Stimulated activated CD8-positive, alpha-beta memory T cell treated with anti-CD3 and anti-CD28 coated beads, Interleukin-7, amount 100 ng/mL, for 1 hour (primary cell): ENCODE results near the gene OR51F1.
"Not testable (repeated sequence)": the region's sequence is repeated elsewhere in the genome, so short reads cannot be mapped to it uniquely, and the experiment has no call there.

ENCODE experiments used
- DNase-seq, 2 donors: peaks; one replicate each; pipeline ENCODE4 v3.0.0-alpha.2; 2020; ENCODE audit warnings: low read depth in 2 of 2

The OR51F1 gene

GRCh38 chr11:4769838-4770237 lies at the start of gene OR51F1:
Gene OR51F1, minus strand, starts transcription at chr11:4769938. Its CDS starts 0 bp downstream, at chr11:4769938.
- no peak for DNase-seq

- no peak for DNase-seq
Measured at GRCh38 chr11:4809246-4809645, 39.5 kb upstream of the OR51F1 start.

GRCh38 chr11:4808476-4808875 lies 38.7 kb upstream of the OR51F1 start:
- DNase-seq: no peak

- no peak for DNase-seq
Measured at GRCh38 chr11:4804280-4804679, 34.5 kb upstream of the OR51F1 start, which contains the start of gene OR52R1. Gene OR52R1, minus strand, starts transcription at chr11:4804380. Its CDS starts 0 bp downstream, at chr11:4804380.

- DNase-seq: not testable (repeated sequence)
Measured at GRCh38 chr11:4801316-4801715, 31.6 kb upstream of the OR51F1 start.

GRCh38 chr11:4798427-4799183 lies 28.9 kb upstream of the OR51F1 start:
- DNase-seq: no peak

- no peak for DNase-seq
Measured at GRCh38 chr11:4797206-4797605, 27.5 kb upstream of the OR51F1 start.

- DNase-seq: no peak
Measured at GRCh38 chr11:4782454-4782853, 12.7 kb upstream of the OR51F1 start.

- no peak for DNase-seq
Measured at GRCh38 chr11:4768094-4768493, 1.6 kb downstream of the OR51F1 start.

- no peak for DNase-seq
Measured at GRCh38 chr11:4766420-4767043, 3.2 kb downstream of the OR51F1 start.

GRCh38 chr11:4763096-4763495 lies 6.6 kb downstream of the OR51F1 start:
- no peak for DNase-seq

GRCh38 chr11:4751201-4751600 lies 18.5 kb downstream of the OR51F1 start:
- no peak for DNase-seq

- DNase-seq: no peak
Measured at GRCh38 chr11:4748438-4748837, 21.3 kb downstream of the OR51F1 start.

GRCh38 chr11:4740735-4741134 lies 29.0 kb downstream of the OR51F1 start:
- no peak for DNase-seq

GRCh38 chr11:4727171-4727570 lies 42.6 kb downstream of the OR51F1 start:
- DNase-seq: no peak

GRCh38 chr11:4722616-4723534 lies 46.9 kb downstream of the OR51F1 start:
- not testable (repeated sequence) for DNase-seq
